NB4 (cell line): Measurements from ENCODE around the gene PML.

Experiments used
- MAX ChIP-seq: IDR thresholded peaks from 2 replicates; pipeline ENCODE4 v1.6.1; 2011; ENCODE audit warnings: low read depth, low read length
- MYC ChIP-seq: IDR thresholded peaks from 2 replicates; pipeline ENCODE4 v1.6.1; 2011; ENCODE audit warnings: low read depth, low read length
- POLR2A ChIP-seq: IDR thresholded peaks from 2 replicates; pipeline ENCODE4 v1.6.1; 2011; ENCODE audit warnings: mild to moderate bottlenecking; ENCODE audit not compliant: insufficient read length; ENCODE audit errors: extremely low read depth
- TF ChIP-seq, protein P1 (sequence below): IDR thresholded peaks from one replicate; pipeline ENCODE4 v1.5.1; 2012; ENCODE audit warnings: low read depth, low read length

GRCh38 chr15:74028646-74029045 is 34.1 kb downstream of the PML start:
- TF ChIP-seq, protein P1, sequence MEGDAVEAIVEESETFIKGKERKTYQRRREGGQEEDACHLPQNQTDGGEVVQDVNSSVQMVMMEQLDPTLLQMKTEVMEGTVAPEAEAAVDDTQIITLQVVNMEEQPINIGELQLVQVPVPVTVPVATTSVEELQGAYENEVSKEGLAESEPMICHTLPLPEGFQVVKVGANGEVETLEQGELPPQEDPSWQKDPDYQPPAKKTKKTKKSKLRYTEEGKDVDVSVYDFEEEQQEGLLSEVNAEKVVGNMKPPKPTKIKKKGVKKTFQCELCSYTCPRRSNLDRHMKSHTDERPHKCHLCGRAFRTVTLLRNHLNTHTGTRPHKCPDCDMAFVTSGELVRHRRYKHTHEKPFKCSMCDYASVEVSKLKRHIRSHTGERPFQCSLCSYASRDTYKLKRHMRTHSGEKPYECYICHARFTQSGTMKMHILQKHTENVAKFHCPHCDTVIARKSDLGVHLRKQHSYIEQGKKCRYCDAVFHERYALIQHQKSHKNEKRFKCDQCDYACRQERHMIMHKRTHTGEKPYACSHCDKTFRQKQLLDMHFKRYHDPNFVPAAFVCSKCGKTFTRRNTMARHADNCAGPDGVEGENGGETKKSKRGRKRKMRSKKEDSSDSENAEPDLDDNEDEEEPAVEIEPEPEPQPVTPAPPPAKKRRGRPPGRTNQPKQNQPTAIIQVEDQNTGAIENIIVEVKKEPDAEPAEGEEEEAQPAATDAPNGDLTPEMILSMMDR: no peak
- TF ChIP-seq MAX: no peak
- no peak for TF ChIP-seq POLR2A
- TF ChIP-seq MYC: no peak
